MM.1S (cell line): Measurements from ENCODE around the gene MLPH.

ENCODE experiments used
- DNase-seq: peaks from one replicate; pipeline ENCODE4 v3.0.0-alpha.2; 2015
- H2AFZ ChIP-seq: fragments of 300-600 bp; sonication (generic); 2 replicates; pipeline ENCODE4 v1.6.0; 2016; ENCODE audit warnings: antibody characterized with exemption, low read length
- H3F3A ChIP-seq: fragments of 300-600 bp; sonication (generic); 2 replicates; pipeline ENCODE4 v1.6.1; 2016; ENCODE audit warnings: mild to moderate bottlenecking, antibody characterized with exemption, low read length, moderate library complexity, mixed read lengths; ENCODE audit not compliant: insufficient read depth
- H3K27ac ChIP-seq: fragments of 300-600 bp; sonication (generic); 2 replicates; pipeline ENCODE4 v1.5.1; 2016; ENCODE audit warnings: mild to moderate bottlenecking, low read length
- H3K27me3 ChIP-seq: fragments of 300-600 bp; sonication (generic); replicated peaks from 2 replicates; pipeline ENCODE4 v1.6.0; 2016; ENCODE audit warnings: low read length; ENCODE audit not compliant: insufficient read depth
- H3K36me3 ChIP-seq: fragments of 300-600 bp; sonication (generic); replicated peaks from 2 replicates; pipeline ENCODE4 v1.6.1; 2016; ENCODE audit warnings: mild to moderate bottlenecking, low read length, mixed read lengths; ENCODE audit not compliant: insufficient read depth
- H3K4me1 ChIP-seq: fragments of 300-600 bp; sonication (generic); 2 replicates; pipeline ENCODE4 v1.6.1; 2016; ENCODE audit warnings: low read length, mixed read lengths
- H3K4me2 ChIP-seq: fragments of 300-600 bp; sonication (generic); 2 replicates; pipeline ENCODE4 v1.6.0; 2016; ENCODE audit warnings: low read depth, low read length
- H3K4me3 ChIP-seq: fragments of 300-600 bp; sonication (generic); 2 replicates; pipeline ENCODE4 v1.5.1; 2016; ENCODE audit warnings: low read length, mixed read lengths
- H3K79me2 ChIP-seq: fragments of 300-600 bp; sonication (generic); 2 replicates; pipeline ENCODE4 v1.6.1; 2016; ENCODE audit warnings: mixed run types, low read length, mixed read lengths
- H3K9ac ChIP-seq: fragments of 300-600 bp; sonication (generic); 2 replicates; pipeline ENCODE4 v1.6.1; 2016; ENCODE audit warnings: low read length, mixed read lengths
- H3K9me2 ChIP-seq: fragments of 300-600 bp; sonication (generic); replicated peaks from 2 replicates; pipeline ENCODE4 v1.6.1; 2016; ENCODE audit warnings: mild to moderate bottlenecking, low read length, mixed read lengths; ENCODE audit not compliant: insufficient read depth
- H3K9me3 ChIP-seq: fragments of 300-600 bp; sonication (generic); replicated peaks from 2 replicates; pipeline ENCODE4 v1.6.1; 2016; ENCODE audit warnings: mild to moderate bottlenecking, low read length, mixed read lengths; ENCODE audit not compliant: insufficient read depth
- H4K20me1 ChIP-seq: fragments of 300-600 bp; sonication (generic); 2 replicates; pipeline ENCODE4 v1.6.1; 2016; ENCODE audit warnings: mild to moderate bottlenecking, low read length, moderate library complexity, mixed read lengths; ENCODE audit not compliant: insufficient read depth
- CTCF ChIP-seq: fragments of 300-600 bp; sonication (generic); IDR thresholded peaks from 2 replicates; pipeline ENCODE4 v1.5.1; 2016; ENCODE audit warnings: antibody characterized with exemption, low read length, mixed read lengths
- EZH2 ChIP-seq: fragments of 300-600 bp; sonication (generic); optimal IDR thresholded peaks from 2 replicates; pipeline ENCODE3; 2017; ENCODE audit warnings: low read depth, mild to moderate bottlenecking, antibody characterized with exemption, low read length, mixed read lengths
- EZH2phosphoT487 ChIP-seq: fragments of 300-600 bp; sonication (generic); IDR thresholded peaks from 2 replicates; pipeline ENCODE4 v1.6.1; 2018; ENCODE audit warnings: antibody characterized with exemption, low read length

MLPH gene

GRCh38 chr2:237527233-237527632, 40.2 kb downstream of the MLPH start:
- no peak overlapping the region for H3K27ac ChIP-seq
- H3K9me2 ChIP-seq: no peaks in the 10 kb centered on the region
- H3K9me3 ChIP-seq: no peaks in the 10 kb centered on the region
- no peak for DNase-seq
- H3K4me2 ChIP-seq: no peak overlapping the region
- no peaks in the 10 kb centered on the region for H3K79me2 ChIP-seq
- TF ChIP-seq EZH2: no peak
- no peak for TF ChIP-seq EZH2phosphoT487
- TF ChIP-seq CTCF: no peak
- H3K4me1 ChIP-seq: peaks cover 36% of the 10 kb centered on the region
- no peak overlapping the region for H3K4me3 ChIP-seq
- no peaks in the 10 kb centered on the region for H4K20me1 ChIP-seq
- H2AFZ ChIP-seq: no peak overlapping the region
- peaks cover 38% of the 10 kb centered on the region for H3F3A ChIP-seq
- no peaks in the 10 kb centered on the region for H3K36me3 ChIP-seq
- H3K9ac ChIP-seq: no peak overlapping the region
- no peaks in the 10 kb centered on the region for H3K27me3 ChIP-seq

- Histone ChIP-seq H3K9me3 (no peaks in the 10 kb centered on the region), H3K27ac (no peak overlapping the region), H3K79me2 (no peaks in the 10 kb centered on the region), H3K36me3 (no peaks in the 10 kb centered on the region), H3K4me2 (no peak overlapping the region), H3K9me2 (no peaks in the 10 kb centered on the region), H4K20me1 (no peaks in the 10 kb centered on the region), H3K27me3 (no peaks in the 10 kb centered on the region), H3K4me3 (no peak overlapping the region), H3K4me1 (peaks cover 36% of the 10 kb centered on the region), H3K9ac (no peak overlapping the region), H2AFZ (no peak overlapping the region), H3F3A (peaks cover 38% of the 10 kb centered on the region)
- no peak for TF ChIP-seq EZH2phosphoT487
- TF ChIP-seq CTCF: no peak
- TF ChIP-seq EZH2: no peak
- no peak for DNase-seq
These were observed 40.7 kb downstream of the MLPH start for GRCh38 chr2:237527766-237528165.

DNA sequence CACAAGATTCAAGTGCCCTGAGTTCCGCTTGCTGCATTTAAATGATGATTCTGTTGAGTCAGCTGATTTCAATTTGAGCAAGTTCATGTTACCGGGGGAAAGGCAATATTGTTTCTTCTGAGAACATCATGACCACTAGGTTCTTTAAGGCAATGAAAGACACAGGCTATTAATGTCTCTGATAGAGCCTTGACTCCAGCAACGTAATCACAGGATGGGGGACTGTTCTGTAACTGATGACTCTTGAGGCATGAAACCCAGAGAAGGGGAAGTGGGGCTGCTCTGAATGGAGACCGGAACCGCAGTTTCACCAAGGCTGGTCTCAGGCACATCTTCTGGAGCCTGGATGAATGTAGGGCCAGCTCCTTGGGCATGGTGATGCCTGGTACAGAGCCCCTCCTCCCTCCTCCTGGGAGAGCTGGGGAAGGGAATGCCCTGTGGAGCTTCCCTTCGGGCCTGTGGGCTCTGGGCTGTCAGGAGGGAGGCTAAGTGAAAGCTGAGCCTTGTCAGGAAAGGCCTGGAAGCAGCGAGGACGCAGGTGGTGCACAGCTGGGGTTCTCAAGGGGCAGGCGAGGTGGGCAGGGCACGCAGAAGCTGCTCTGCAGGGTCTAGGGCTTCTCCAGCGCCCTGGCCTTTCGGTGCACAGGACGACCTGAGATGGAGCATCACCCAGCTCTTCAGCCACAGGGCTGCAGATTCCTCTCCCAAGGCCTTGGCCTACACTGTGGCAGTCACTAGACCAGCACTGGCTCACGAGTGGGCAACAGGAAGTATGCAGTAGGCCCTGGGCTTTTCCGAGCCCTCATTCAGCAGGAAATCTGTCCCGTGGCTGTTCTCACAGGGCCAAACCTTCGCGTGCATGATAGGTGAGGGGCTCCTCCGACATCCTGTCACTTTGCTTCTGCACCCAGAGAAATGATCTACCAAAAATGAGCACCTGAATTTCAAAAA, 42.7 kb downstream of the MLPH start:
- no peaks in the 10 kb centered on the region for H4K20me1 ChIP-seq
- TF ChIP-seq EZH2phosphoT487 (no peak), CTCF (no peak), EZH2 (no peak)
- H3K27me3 ChIP-seq: no peaks in the 10 kb centered on the region
- peaks cover 38% of the 10 kb centered on the region for H3F3A ChIP-seq
- peak overlapping the region; percentile 35 for H3K9ac ChIP-seq
- peak; percentile 79 for DNase-seq
- H2AFZ ChIP-seq: peak overlapping the region; percentile 44
- no peaks in the 10 kb centered on the region for H3K9me3 ChIP-seq
- peak overlapping the region; percentile 38; the same call in 1 of the 2 replicates for H3K4me2 ChIP-seq
- H3K9me2 ChIP-seq: no peaks in the 10 kb centered on the region
- no peak overlapping the region for H3K4me3 ChIP-seq
- no peaks in the 10 kb centered on the region for H3K36me3 ChIP-seq
- H3K4me1 ChIP-seq: peaks cover 36% of the 10 kb centered on the region
- H3K79me2 ChIP-seq: no peaks in the 10 kb centered on the region
- peak overlapping the region; percentile 82 for H3K27ac ChIP-seq
